Spleen (tissue), 7 donors: ENCODE results near the gene SLX4.
"Not testable (repeated sequence)": the region's sequence is repeated elsewhere in the genome, so short reads cannot be mapped to it uniquely, and the experiment has no call there.

Source experiments
- CTCF ChIP-seq, 11 experiments: fragments of 200-600 bp in 7 of 11; fragments of 450-650 bp in 4 of 11; sonication (generic) in 4 of 11; IDR thresholded peaks in 8 of 11; conservative IDR thresholded peaks in 3 of 11; 1 replicate in 7 of 11; 2 replicates in 4 of 11; pipeline versions ENCODE4 v1.4.0 to v1.8.0; 2016 to 2021; ENCODE audit warnings: antibody characterized with exemption in 11 of 11, inconsistent platforms in 4 of 11, mild to moderate bottlenecking in 1 of 11
- POLR2A ChIP-seq, 3 donors: fragments of 450-650 bp; IDR thresholded peaks; one replicate each; pipeline ENCODE4 v1.5.1; 2017; ENCODE audit warnings: antibody characterized with exemption in 3 of 3, mild to moderate bottlenecking in 1 of 3
- donor health status: DM: no; HTN: no; CAD: no; lungs with moderate emphysema.
- donor health status: DM: no; HTN: no; CAD: no.
- donor health status: DM: no; HTN: no; CAD: no.

GRCh38 chr16:3656160-3656490 is 44.7 kb upstream of the SLX4 start:
- TF ChIP-seq CTCF (IDR thresholded peaks at IDR 0.05 in 8 of 11, conservative IDR thresholded peaks at IDR 0.05 in 3 of 11); POLR2A (IDR thresholded peaks at IDR 0.05): not testable (repeated sequence)
